ENCODE results near the gene NDUFS5. TPM values are rescaled to one million over a fixed set of nuclear protein-coding genes. Genes with fewer than 3 reads are reported as not detected.
"Not testable (repeated sequence)": the region's sequence is repeated elsewhere in the genome, so short reads cannot be mapped to it uniquely, and the experiment has no call there.

The NDUFS5 gene
- total RNA-seq, 2 experiments from 2014 or later = 125 to 148 TPM

DNA sequence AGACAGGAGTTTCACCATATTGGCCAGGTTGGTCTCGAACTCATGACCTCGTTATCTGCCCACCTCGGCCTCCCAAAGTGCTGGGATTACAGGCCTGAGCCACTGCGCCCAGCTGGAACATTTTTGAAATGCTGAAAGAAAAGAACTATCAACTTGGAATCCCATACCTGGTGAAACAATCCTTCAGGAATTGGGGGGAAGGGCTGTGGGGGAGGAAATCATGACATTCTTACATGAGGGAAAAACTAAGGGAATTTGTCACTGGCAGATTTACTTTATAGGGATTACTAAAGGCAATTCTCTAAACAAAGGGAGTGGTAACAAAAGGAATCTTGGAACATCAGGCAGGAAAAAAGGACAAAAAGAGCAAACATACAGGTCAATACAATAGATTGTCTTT, 25.8 kb downstream of the NDUFS5 start:
- Mint-ChIP-seq H3K9me3 (no peaks in the 10 kb centered on the region), H3K4me1 (peaks cover 12% of the 10 kb centered on the region), H3K4me3 (no peak overlapping the region), H3K27ac (no peak overlapping the region), H3K27me3 (no peaks in the 10 kb centered on the region), H3K36me3 (ENCODE audit: low read depth) (no peaks in the 10 kb centered on the region)
- ChIA-PET CTCF (no interaction called here), POLR2A (no interaction called here)
- DNase-seq = no peak

DNA sequence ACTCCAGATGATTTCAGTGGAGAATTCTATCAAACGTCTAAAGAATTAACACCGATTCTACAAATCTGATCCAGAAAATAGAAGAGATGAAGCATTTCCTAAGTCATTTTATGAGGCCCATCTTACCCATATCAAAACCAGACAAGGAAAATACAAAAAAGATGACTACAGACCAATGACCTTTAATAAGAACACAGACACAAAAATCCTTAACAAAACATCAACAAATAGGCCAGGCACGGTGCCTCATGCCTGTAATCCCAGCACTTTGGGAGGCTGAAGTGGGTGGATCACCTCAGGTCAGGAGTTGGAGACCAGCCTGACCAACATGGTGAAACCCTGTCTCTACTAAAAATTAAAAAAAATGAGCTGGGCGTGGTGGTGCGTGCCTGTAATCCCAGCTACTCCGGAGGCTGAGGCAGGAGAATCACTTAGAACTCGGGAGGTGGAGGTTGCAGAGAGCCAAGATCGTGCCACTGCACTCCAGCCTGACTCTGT, 29.1 kb downstream of the NDUFS5 start:
- POLR2A ChIA-PET; H3K4me3 Mint-ChIP-seq; H3K27me3 Mint-ChIP-seq; H3K36me3 Mint-ChIP-seq (ENCODE audit: low read depth); DNase-seq; H3K9me3 Mint-ChIP-seq; H3K4me1 Mint-ChIP-seq; H3K27ac Mint-ChIP-seq: not testable (repeated sequence)
- CTCF ChIA-PET = interaction anchor here (0.6 kb wide), 1 partner anchor 16 kb away, joined by 3 read pairs; no protein-coding TSS in a partner anchor

DNA sequence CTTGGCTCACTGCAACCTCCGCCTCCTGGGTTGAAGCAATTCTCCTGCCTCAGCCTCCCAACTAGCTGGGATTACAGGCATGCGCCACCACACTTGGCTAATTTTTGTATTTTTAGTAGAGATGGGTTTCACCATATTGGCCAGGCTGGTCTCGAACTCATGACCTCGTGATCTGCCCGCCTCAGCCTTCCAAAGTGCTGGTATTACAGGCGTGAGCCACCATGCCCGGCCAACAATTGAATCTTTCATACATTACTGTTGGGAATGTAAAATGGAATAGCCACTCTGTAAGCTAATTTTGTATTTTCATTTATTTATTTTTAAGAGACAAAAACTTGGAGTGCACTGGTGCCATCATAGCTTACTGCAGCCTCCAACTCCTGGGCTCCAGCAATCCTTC, 35.4 kb downstream of the NDUFS5 start:
- H3K36me3 Mint-ChIP-seq (ENCODE audit: low read depth); H3K9me3 Mint-ChIP-seq; DNase-seq; POLR2A ChIA-PET; H3K4me3 Mint-ChIP-seq; H3K27ac Mint-ChIP-seq; H3K4me1 Mint-ChIP-seq; H3K27me3 Mint-ChIP-seq: not testable (repeated sequence)
- CTCF ChIA-PET = interaction anchor here (0.6 to 0.8 kb wide), 3 partner anchors 86 to 300 kb away, joined by 3 to 5 read pairs (median 4); no protein-coding TSS in a partner anchor

DNA sequence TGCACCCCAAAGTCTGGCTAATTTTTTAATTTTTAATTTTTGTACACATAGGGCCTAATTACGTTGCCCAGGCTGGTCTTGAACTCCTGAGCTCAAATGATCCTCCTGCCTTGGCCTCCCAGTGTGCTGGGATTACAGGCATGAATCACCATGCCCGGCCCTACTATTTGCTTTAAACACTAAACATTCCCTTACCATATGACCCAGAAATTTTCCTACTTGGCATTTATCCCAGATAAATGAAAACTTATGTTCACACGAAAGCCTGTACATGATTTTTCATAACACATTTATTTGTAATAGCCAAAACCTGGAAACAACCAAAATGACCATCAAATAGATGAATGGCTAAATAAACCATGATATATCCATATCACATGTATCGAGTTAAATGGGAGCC, 35.8 kb downstream of the NDUFS5 start:
- no peaks in the 10 kb centered on the region for H3K27me3 Mint-ChIP-seq
- POLR2A ChIA-PET = no interaction called here
- no peak for DNase-seq
- H3K4me1 Mint-ChIP-seq = no peaks in the 10 kb centered on the region
- H3K9me3 Mint-ChIP-seq = no peaks in the 10 kb centered on the region
- H3K4me3 Mint-ChIP-seq = no peak overlapping the region
- no peak overlapping the region for H3K27ac Mint-ChIP-seq
- H3K36me3 Mint-ChIP-seq (ENCODE audit: low read depth) = no peaks in the 10 kb centered on the region
- CTCF ChIA-PET = interaction anchor here (0.6 to 0.7 kb wide), 2 partner anchors 8 to 171 kb away, joined by 4 to 6 read pairs; no protein-coding TSS in a partner anchor

DNA sequence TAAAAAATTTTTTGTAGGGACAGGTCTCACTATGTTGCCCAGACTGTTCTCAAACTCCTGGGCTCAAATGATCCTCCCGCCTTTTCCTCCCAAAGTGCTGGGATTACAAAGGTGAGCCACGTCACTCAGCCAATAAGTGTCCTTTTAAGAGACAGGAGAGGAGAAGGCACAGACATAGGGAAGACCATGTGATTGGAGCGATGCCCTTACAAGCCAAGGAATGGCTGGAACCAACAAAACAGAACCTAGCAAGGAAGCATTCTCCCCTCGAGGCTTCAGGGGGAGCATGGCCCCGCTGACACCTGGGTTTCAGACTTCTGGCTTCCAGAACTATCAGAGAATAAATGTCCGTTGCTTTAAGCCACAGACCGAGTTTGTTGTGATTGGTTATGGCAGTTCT, 37.0 kb downstream of the NDUFS5 start:
- H3K9me3 Mint-ChIP-seq = no peaks in the 10 kb centered on the region
- H3K36me3 Mint-ChIP-seq (ENCODE audit: low read depth) = no peaks in the 10 kb centered on the region
- DNase-seq = no peak
- no peaks in the 10 kb centered on the region for H3K27me3 Mint-ChIP-seq
- H3K4me1 Mint-ChIP-seq = no peaks in the 10 kb centered on the region
- ChIA-PET POLR2A (no interaction called here), CTCF (interaction anchor here (1.0 kb wide), 1 partner anchor 17 kb away, joined by 3 read pairs; no protein-coding TSS in a partner anchor)
- no peak overlapping the region for H3K27ac Mint-ChIP-seq
- H3K4me3 Mint-ChIP-seq = no peak overlapping the region

DNA sequence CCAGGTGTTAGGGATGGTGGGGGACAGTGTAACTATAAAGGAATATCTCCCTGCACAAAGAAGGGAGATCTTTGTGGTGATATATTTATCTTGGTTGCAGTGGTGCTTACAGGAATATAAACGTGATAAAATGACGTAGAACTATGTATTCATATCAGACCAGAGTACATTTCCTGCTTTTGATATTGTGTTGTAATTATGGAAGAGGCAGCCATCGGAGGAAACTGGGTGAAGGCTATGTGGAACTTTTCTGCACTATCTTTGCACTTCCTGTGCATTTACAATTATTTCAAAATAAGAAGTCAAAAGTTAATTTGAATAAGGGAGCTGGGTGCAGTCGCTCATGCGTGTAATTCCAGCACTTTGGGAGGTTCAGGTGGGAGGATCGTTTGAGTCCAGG, 37.6 kb downstream of the NDUFS5 start:
- H3K36me3 Mint-ChIP-seq (ENCODE audit: low read depth) = no peaks in the 10 kb centered on the region
- no peak overlapping the region for H3K4me3 Mint-ChIP-seq
- ChIA-PET POLR2A (no interaction called here), CTCF (interaction anchor here (1.0 kb wide), 1 partner anchor 17 kb away, joined by 3 read pairs; no protein-coding TSS in a partner anchor)
- no peaks in the 10 kb centered on the region for H3K4me1 Mint-ChIP-seq
- no peak for DNase-seq
- H3K27ac Mint-ChIP-seq = no peak overlapping the region
- H3K27me3 Mint-ChIP-seq = no peaks in the 10 kb centered on the region
- H3K9me3 Mint-ChIP-seq = no peaks in the 10 kb centered on the region

DNA sequence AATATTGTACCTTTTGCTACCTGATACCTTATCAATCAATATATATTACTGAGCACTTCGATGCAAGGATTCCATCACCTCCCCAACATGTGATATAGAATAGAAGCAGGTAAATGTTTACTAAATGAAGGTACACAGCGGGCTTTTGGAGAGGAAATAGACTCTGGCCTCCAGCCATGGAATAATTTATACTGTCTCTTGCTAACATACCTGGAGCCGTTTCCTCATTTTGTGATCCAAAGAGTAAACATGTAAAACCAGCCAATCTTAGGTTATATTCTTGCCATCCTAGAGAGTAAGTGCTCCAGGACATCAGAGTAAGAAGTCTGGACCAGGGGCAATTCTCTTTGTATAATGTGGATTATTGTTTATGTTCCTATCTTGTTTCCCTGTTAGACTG, 39.4 kb downstream of the NDUFS5 start:
- ChIA-PET POLR2A (no interaction called here), CTCF (no interaction called here)
- no peaks in the 10 kb centered on the region for H3K4me1 Mint-ChIP-seq
- DNase-seq = no peak
- H3K27me3 Mint-ChIP-seq = no peaks in the 10 kb centered on the region
- H3K36me3 Mint-ChIP-seq (ENCODE audit: low read depth) = no peaks in the 10 kb centered on the region
- no peaks in the 10 kb centered on the region for H3K9me3 Mint-ChIP-seq
- no peak overlapping the region for H3K27ac Mint-ChIP-seq
- H3K4me3 Mint-ChIP-seq = no peak overlapping the region

DNA sequence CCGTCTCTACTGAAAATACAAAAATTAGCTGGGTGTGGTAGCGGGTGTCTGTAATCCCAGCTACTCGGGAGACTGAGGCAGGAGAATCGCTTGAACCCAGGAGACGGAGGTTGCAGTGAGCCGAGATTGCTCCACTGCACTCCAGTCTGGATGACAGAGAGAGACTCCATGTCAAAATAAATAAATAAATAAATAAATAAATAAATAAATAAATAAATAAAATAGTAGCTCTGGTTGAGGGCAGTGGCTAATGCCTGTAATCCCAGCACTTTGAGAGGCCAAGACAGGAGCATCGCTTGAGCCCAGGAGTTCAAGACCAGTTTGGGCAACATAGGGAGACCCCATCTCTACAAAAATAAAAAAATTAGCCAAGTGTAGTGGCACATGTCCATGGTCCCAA, 42.1 kb downstream of the NDUFS5 start:
- H3K27ac Mint-ChIP-seq; H3K36me3 Mint-ChIP-seq (ENCODE audit: low read depth); H3K27me3 Mint-ChIP-seq; H3K4me3 Mint-ChIP-seq; POLR2A ChIA-PET; DNase-seq; H3K4me1 Mint-ChIP-seq; H3K9me3 Mint-ChIP-seq: not testable (repeated sequence)
- CTCF ChIA-PET = interaction anchor here (0.6 kb wide), 1 partner anchor 229 kb away, joined by 3 read pairs; no protein-coding TSS in a partner anchor

DNA sequence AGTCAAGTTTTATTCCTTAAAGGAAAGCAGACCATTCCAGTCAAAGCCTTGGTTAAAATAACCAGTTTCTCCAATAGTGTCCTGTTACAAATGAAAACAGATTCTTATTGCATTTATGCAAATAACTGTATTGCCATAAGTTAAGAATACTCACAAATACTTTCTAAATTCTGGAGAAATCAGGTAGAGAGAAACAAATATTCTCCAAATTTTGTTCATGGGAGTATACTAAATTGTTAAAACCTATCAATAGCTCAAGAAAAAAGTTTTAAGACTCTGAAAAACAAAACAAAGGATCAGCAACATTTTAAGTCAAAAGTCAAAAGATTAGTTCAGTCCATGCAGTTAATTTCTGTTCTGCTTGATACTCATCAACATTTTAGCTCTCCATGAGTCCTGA, 45.4 kb downstream of the NDUFS5 start:
- H3K27me3 Mint-ChIP-seq; H3K4me1 Mint-ChIP-seq; H3K4me3 Mint-ChIP-seq; POLR2A ChIA-PET; H3K27ac Mint-ChIP-seq; DNase-seq; H3K36me3 Mint-ChIP-seq (ENCODE audit: low read depth); H3K9me3 Mint-ChIP-seq: not testable (repeated sequence)
- CTCF ChIA-PET = interaction anchor here (1.4 kb wide), 1 partner anchor 11 kb away, joined by 4 read pairs; no protein-coding TSS in a partner anchor

DNA sequence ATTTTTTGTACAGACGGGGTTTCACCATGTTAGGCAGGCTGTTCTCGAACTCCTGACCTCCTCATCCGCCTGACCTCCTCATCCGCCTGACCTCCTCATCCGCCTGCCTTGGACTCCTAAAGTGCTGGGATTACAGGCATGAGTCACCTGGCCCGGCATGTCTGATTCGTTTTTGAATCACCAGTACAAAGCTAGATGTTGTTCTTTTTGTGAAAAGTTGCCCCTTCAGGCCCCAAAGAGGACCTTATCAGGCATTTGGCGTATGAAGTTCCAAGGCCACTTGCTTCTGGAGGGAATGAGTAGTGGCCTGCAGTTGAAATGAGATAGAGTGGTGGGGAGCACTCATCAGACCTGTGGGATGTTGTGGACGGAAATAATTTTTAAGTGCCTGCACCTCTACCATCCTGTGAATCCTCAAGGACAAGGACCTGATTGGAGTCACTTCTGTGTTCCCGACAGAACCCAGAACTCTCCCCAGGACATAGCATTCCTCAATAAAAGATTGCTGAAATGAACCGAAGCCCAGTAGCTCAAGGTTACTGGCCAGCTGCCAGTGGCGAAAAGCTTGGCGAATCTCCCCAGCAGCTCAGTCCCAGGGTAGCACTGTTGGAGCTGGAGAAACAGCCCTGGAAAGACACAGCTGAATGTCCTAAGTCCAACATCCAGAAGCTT, 50.1 kb downstream of the NDUFS5 start:
- no peak for DNase-seq
- POLR2A ChIA-PET = no interaction called here
- no peak overlapping the region for H3K27ac Mint-ChIP-seq
- peaks cover 2% of the 10 kb centered on the region for H3K9me3 Mint-ChIP-seq
- H3K4me3 Mint-ChIP-seq = no peak overlapping the region
- H3K27me3 Mint-ChIP-seq = peaks cover 14% of the 10 kb centered on the region
- H3K4me1 Mint-ChIP-seq = peaks cover 6% of the 10 kb centered on the region
- CTCF ChIA-PET = interaction anchor here (1.3 kb wide), 1 partner anchor 116 kb away, joined by 3 read pairs; no protein-coding TSS in a partner anchor
- H3K36me3 Mint-ChIP-seq (ENCODE audit: low read depth) = peaks cover 2% of the 10 kb centered on the region

DNA sequence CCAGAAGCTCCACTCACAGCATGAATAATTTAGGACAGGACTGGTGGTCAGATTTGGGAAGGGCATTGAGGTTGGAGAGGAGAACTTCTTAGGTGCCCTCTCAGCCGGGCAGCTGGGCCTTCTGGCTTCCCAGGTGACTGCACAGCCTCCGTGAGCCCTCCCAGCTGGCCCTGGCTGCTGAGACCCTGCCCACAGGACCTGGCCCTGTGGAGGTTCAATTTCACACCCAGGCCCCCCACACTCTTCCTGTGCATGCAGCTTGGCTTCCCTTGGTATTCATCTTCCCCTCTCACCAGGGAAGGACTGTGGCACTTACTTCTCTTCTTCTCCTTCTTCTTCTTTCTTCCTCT, 50.6 kb downstream of the NDUFS5 start:
- Mint-ChIP-seq H3K4me1 (peaks cover 6% of the 10 kb centered on the region), H3K36me3 (ENCODE audit: low read depth) (no peaks in the 10 kb centered on the region), H3K27ac (no peak overlapping the region), H3K27me3 (peaks cover 14% of the 10 kb centered on the region), H3K4me3 (no peak overlapping the region), H3K9me3 (peaks cover 1% of the 10 kb centered on the region)
- DNase-seq = no peak
- ChIA-PET POLR2A (no interaction called here), CTCF (interaction anchor here (1.3 to 1.8 kb wide), 2 partner anchors 115 to 241 kb away, joined by 3 to 9 read pairs; no protein-coding TSS in a partner anchor)

DNA sequence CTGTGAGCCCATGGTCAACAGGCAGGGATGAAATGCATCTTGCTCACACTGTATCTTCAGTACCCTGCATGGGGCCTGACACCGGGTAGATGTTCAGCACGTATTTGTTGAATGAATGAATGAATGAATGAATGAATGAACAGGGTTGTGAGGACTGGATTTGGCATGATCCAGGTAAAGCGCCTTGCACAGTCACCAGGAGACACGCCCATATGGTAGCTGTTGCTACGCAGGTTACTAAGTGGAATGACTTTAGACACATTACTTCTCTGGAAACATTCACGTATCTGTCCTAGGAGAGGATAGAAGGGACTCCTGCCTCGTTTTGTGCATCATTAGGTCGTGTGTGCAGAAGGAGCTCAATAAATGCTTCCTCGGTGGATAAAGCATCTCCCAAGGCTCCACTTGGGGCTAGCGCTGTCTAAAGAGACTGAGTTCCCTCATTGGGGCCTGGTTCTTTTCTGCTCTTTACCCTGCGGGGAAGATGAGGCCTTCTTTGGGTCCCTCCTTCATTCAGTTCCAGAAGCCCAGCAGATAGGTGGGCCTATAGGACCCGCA, 54.2 kb downstream of the NDUFS5 start:
- Mint-ChIP-seq H3K9me3 (no peaks in the 10 kb centered on the region), H3K27me3 (peaks cover 43% of the 10 kb centered on the region), H3K4me1 (peaks cover 13% of the 10 kb centered on the region), H3K36me3 (ENCODE audit: low read depth) (no peaks in the 10 kb centered on the region), H3K27ac (no peak overlapping the region), H3K4me3 (peak overlapping the region; percentile 62)
- CTCF ChIA-PET = interaction anchor here (0.5 to 0.9 kb wide), 3 partner anchors 17 to 206 kb away, joined by 3 to 4 read pairs (median 3); no protein-coding TSS in a partner anchor
- DNase-seq = no peak
- POLR2A ChIA-PET = no interaction called here

DNA sequence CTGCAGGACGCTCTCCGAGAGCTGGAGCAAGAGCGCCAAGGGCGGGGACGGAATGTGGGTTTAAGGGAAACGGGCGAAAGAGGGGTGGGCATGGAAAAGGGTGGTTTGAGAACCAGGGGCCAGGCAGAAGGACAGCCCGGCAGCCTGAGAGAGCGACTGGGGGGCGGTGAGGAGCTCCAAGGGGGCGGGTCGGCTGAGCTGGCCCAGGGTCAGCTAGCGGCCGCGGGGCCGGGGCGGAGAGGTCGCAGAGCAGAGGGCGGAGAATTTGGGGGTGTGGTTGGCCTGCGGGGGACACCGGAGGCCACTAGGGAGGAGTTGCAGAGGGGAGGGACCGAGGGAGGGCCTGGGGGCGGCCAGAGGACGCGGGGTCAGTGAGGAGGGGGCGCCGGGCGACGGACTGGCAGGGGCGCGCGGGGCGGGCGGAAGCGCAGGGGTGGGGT, 54.7 kb downstream of the NDUFS5 start:
- Mint-ChIP-seq H3K9me3 (no peaks in the 10 kb centered on the region), H3K36me3 (ENCODE audit: low read depth) (no peaks in the 10 kb centered on the region), H3K27ac (no peak overlapping the region), H3K4me1 (peaks cover 13% of the 10 kb centered on the region), H3K27me3 (peaks cover 46% of the 10 kb centered on the region), H3K4me3 (peak overlapping the region; percentile 62)
- ChIA-PET POLR2A (no interaction called here), CTCF (interaction anchor here (0.9 kb wide), 1 partner anchor 17 kb away, joined by 3 read pairs; no protein-coding TSS in a partner anchor)
- no peak for DNase-seq
